Activated CD8-positive, alpha-beta memory T cell treated with anti-CD3 and anti-CD28 coated beads, Interleukin-2, amount 50 U/mL, for 1 hour (primary cell): ENCODE results near the gene GON4L.
"Not testable (repeated sequence)": the region's sequence is repeated elsewhere in the genome, so short reads cannot be mapped to it uniquely, and the experiment has no call there.

Experiments
- DNase-seq: peaks from one replicate; pipeline ENCODE4 v3.0.0-alpha.2; 2020; ENCODE audit errors: extremely low read depth

GON4L gene, protein sequence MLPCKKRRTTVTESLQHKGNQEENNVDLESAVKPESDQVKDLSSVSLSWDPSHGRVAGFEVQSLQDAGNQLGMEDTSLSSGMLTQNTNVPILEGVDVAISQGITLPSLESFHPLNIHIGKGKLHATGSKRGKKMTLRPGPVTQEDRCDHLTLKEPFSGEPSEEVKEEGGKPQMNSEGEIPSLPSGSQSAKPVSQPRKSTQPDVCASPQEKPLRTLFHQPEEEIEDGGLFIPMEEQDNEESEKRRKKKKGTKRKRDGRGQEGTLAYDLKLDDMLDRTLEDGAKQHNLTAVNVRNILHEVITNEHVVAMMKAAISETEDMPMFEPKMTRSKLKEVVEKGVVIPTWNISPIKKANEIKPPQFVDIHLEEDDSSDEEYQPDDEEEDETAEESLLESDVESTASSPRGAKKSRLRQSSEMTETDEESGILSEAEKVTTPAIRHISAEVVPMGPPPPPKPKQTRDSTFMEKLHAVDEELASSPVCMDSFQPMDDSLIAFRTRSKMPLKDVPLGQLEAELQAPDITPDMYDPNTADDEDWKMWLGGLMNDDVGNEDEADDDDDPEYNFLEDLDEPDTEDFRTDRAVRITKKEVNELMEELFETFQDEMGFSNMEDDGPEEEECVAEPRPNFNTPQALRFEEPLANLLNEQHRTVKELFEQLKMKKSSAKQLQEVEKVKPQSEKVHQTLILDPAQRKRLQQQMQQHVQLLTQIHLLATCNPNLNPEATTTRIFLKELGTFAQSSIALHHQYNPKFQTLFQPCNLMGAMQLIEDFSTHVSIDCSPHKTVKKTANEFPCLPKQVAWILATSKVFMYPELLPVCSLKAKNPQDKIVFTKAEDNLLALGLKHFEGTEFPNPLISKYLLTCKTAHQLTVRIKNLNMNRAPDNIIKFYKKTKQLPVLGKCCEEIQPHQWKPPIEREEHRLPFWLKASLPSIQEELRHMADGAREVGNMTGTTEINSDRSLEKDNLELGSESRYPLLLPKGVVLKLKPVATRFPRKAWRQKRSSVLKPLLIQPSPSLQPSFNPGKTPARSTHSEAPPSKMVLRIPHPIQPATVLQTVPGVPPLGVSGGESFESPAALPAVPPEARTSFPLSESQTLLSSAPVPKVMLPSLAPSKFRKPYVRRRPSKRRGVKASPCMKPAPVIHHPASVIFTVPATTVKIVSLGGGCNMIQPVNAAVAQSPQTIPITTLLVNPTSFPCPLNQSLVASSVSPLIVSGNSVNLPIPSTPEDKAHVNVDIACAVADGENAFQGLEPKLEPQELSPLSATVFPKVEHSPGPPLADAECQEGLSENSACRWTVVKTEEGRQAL (N-terminal part only)

DNA sequence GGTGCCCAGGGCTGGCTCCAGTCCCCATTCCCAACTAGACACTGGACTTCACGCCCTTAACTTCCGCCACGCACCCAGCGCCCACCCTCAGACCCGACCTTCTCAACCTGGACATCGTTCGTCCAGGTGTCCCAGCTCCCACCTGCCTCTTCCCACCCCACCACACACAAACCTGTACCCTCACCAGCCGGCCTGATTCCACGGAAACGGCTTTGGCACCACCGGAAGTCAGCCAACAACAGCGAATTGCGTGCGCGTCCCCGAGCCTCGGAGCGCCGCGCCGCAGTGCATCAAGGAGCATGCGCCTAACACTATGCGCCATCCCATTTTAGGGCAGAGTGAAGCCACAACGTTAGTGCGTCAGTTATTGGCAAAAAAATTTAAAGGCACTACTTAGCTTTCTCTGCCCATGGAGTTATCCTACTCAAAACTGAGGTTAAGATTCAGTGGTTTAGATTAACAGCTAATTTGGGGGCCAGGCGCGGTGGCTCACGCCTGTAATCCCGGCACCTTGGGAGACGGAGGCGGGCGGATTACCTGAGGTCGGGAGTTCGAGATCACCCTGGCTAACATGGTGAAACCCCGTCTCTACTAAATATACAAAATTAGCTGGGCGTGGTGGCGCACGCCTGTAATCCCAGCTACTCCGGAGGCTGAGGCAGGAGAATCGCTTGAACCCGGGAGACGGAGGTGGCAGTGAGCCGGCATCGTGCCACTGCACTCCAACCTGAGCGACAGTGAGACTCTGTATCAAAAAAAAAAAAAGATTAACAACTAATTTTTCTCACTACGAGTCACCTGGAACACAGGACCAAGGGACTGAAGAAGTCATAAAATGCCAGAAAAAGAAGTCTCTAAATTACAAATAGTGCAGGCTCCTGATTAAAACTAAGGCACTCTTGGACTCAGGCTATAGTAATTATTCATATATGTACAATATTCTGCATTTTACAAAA, at the start of gene GON4L:
TSS of gene GON4L (minus strand) at position 240 of the 956 bp plus-strand sequence. CDS start 3,434 bp downstream, outside the sequence.
- DNase-seq: peak; percentile 65

- DNase-seq: no peak
Measured at GRCh38 chr1:155904261-155904660, 47.2 kb upstream of the GON4L start.

DNA sequence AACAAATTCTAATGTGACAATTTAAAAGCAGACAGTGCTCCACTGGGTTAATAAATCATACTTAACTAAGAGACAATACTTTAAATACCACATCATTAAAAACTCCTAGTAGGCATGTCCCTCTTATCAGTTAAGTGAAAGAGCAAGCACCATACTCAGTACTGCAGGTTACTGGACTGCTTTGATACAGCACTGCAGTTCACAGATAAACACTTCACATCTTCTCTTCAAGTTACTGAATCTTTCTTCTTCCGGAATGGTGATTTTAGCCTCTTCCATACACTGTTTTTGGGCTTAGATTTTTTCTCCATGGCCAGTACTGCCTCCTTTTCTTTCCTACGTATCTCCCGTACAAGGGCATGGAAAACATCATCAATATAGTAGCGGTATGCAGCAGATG, 43.1 kb upstream of the GON4L start:
- no peak for DNase-seq

GRCh38 chr1:155899683-155900082, 42.7 kb upstream of the GON4L start:
- no peak for DNase-seq

- no peak for DNase-seq
Measured at GRCh38 chr1:155898888-155899287, 41.9 kb upstream of the GON4L start.

GRCh38 chr1:155897746-155898145, 40.7 kb upstream of the GON4L start:
- no peak for DNase-seq

- DNase-seq: not testable (repeated sequence)
Measured at GRCh38 chr1:155896476-155896875, 39.5 kb upstream of the GON4L start.

GRCh38 chr1:155895617-155896016, 38.6 kb upstream of the GON4L start:
- DNase-seq: not testable (repeated sequence)

GRCh38 chr1:155893389-155894142, 36.6 kb upstream of the GON4L start:
- no peak for DNase-seq

- no peak for DNase-seq
Measured at GRCh38 chr1:155892796-155893195, 35.8 kb upstream of the GON4L start.

DNA sequence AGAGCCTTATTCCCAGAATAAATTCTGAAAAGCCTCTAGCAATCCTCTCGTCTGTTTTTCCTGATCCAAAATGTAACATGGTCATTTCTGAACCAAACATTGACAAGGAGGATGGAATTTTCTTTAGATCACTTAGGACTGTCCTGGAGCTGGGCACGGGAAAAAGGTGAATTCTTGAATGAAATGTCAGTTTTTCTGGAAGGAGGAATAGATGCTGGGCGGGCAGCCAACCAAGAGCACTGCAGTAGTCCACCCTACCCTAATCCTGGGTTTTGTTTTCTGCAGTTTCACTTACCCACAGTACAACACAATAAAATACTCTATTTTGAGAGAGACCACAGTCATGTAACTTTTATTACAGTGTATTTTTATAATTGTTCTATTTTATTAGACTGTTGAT, 33.2 kb upstream of the GON4L start:
- DNase-seq: no peak

- DNase-seq: no peak
Measured at GRCh38 chr1:155889566-155889965, 32.6 kb upstream of the GON4L start.

DNA sequence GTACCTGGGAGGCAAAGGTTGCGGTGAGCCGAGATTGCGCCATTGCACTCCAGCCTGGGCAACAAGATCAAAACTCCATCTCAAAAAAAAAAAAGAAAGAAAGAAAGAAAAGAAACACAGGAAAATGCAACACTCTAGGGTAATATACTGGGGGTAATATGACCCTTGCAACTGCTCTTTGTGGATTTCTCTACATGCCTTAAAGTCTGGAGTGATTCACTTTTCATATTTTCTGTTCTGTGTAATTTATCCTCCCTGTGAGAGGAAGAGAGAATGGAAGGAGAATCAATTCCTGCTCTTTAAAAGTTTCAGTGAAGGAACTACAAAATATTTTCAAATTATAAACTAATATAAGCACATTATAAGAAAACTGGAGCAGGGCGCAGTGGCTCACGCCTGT, 31.5 kb upstream of the GON4L start:
- no peak for DNase-seq

- DNase-seq: no peak
Measured at GRCh38 chr1:155884982-155885381, 28.0 kb upstream of the GON4L start.

GRCh38 chr1:155884031-155884960, 27.3 kb upstream of the GON4L start:
- DNase-seq: no peak

- no peak for DNase-seq
Measured at GRCh38 chr1:155882766-155883165, 25.8 kb upstream of the GON4L start.

GRCh38 chr1:155882235-155882634, 25.2 kb upstream of the GON4L start:
- no peak for DNase-seq

GRCh38 chr1:155880950-155881349, 23.9 kb upstream of the GON4L start:
- no peak for DNase-seq

- no peak for DNase-seq
Measured at GRCh38 chr1:155880251-155880650, 23.2 kb upstream of the GON4L start.
